Activated CD4-positive, alpha-beta T cell treated with anti-CD3 and anti-CD28 coated beads, Interleukin-2, amount 50 U/mL, for 4 hours (primary cell): Measurements from ENCODE around the gene ZNF18.

Experiments used
- DNase-seq, 2 experiments: peaks; one replicate each; pipeline ENCODE4 v3.0.0-alpha.2; 2020

ZNF18 gene

GRCh38 chr17:11997147-11997971 is at the start of gene ZNF18:
ZNF18 (minus strand) TSS chr17:11997475; CDS start chr17:11992829, 4,646 bp downstream.
- peak; percentile 95 for DNase-seq

GRCh38 chr17:12046786-12047185 is 49.5 kb upstream of the ZNF18 start:
- no peak for DNase-seq

- no peak for DNase-seq
Measured at GRCh38 chr17:12043702-12044101, 46.4 kb upstream of the ZNF18 start.

- DNase-seq = no peak
Measured at GRCh38 chr17:12041312-12041711, 44.0 kb upstream of the ZNF18 start.

- DNase-seq = no peak
Measured at GRCh38 chr17:12040478-12040877, 43.2 kb upstream of the ZNF18 start.

GRCh38 chr17:12037970-12038369 is 40.7 kb upstream of the ZNF18 start:
- no peak for DNase-seq

GRCh38 chr17:12035673-12036072 is 38.4 kb upstream of the ZNF18 start:
- DNase-seq = no peak

GRCh38 chr17:12034538-12034937 is 37.3 kb upstream of the ZNF18 start:
- no peak for DNase-seq

GRCh38 chr17:12028611-12029010 is 31.3 kb upstream of the ZNF18 start:
- no peak for DNase-seq

- no peak for DNase-seq
Measured at GRCh38 chr17:12027658-12028057, 30.4 kb upstream of the ZNF18 start.

GRCh38 chr17:12024327-12024726 is 27.1 kb upstream of the ZNF18 start:
- DNase-seq = no peak

- no peak for DNase-seq
Measured at GRCh38 chr17:12022310-12022709, 25.0 kb upstream of the ZNF18 start.

- no peak for DNase-seq
Measured at GRCh38 chr17:12021623-12022140, 24.4 kb upstream of the ZNF18 start.

GRCh38 chr17:12020642-12021622 is 23.7 kb upstream of the ZNF18 start, which contains the start of gene MAP2K4:
MAP2K4 (plus strand) TSS chr17:12020877; CDS start chr17:12020887, 10 bp downstream.
- peak; percentile 91 to 95 for DNase-seq

- no peak for DNase-seq
Measured at GRCh38 chr17:12007466-12007865, 10.2 kb upstream of the ZNF18 start.

- no peak for DNase-seq
Measured at GRCh38 chr17:11999696-12000095, 2.4 kb upstream of the ZNF18 start.

GRCh38 chr17:11997972-11998233 is 628 bp upstream of the ZNF18 start:
- DNase-seq = no peak

- DNase-seq = no peak
Measured at GRCh38 chr17:11996722-11997146, 541 bp downstream of the ZNF18 start.

GRCh38 chr17:11991461-11991860 is 5.8 kb downstream of the ZNF18 start:
- no peak for DNase-seq

GRCh38 chr17:11990363-11990983 is 6.8 kb downstream of the ZNF18 start:
- DNase-seq = no peak

- no peak for DNase-seq
Measured at GRCh38 chr17:11986942-11987329, 10.3 kb downstream of the ZNF18 start.

- no peak for DNase-seq
Measured at GRCh38 chr17:11986179-11986941, 10.9 kb downstream of the ZNF18 start.
